GM12878 (cell line): ENCODE data around the gene U2AF2. TPM values are rescaled to one million over a fixed set of nuclear protein-coding genes. Genes with fewer than 3 reads are reported as not detected.

Source experiments
- ATAC-seq: fragments of 200-7000 bp; cut with Tn5 transposase; 3 replicates; pipeline ENCODE4 v1.9.1; 2020; ENCODE audit warnings: mild to moderate bottlenecking, moderate library complexity
- BruUV-seq: library from RNA; stranded (reverse); fragments of 400-500 nt; replicated peaks from 2 replicates; lab custom pipeline; 2021; lab: Mats Ljungman, UMichigan
- CTCF ChIA-PET: fragments of 300-600 bp; sonication (Branson Sonifier 250); formaldehyde crosslinking; extraction: SDS; loops from one replicate; lab custom pipeline; 2021; ENCODE audit warnings: inconsistent platforms; lab: Yijun Ruan, JAX
- POLR2A ChIA-PET: fragments of 350-600 bp; formaldehyde crosslinking; extraction: SDS; loops from one replicate; lab custom pipeline; 2021; ENCODE audit warnings: inconsistent platforms; lab: Charles Lee
- RAD21 ChIA-PET: fragments of 300-600 bp; sonication (Branson Sonifier 250); formaldehyde crosslinking; loops from one replicate; lab custom pipeline; 2023; ENCODE audit warnings: antibody characterized with exemption; ENCODE audit not compliant: unreplicated experiment; lab: Charles Lee
- SMC1A ChIA-PET: fragments of 300-600 bp; sonication (Branson Sonifier 250); formaldehyde crosslinking; loops from one replicate; lab custom pipeline; 2023; ENCODE audit not compliant: unreplicated experiment, uncharacterized antibody; lab: Charles Lee
- DNase-seq: peaks from one replicate; pipeline ENCODE4 v3.0.0-alpha.2; 2011; ENCODE audit warnings: low read depth, low spot score
- FAIRE-seq: peaks from 3 replicates; lab custom pipeline; 2011; peaks lifted over from hg19 to GRCh38; lab: Jason Lieb, UNC
- H2AFZ ChIP-seq: 2 replicates; pipeline ENCODE4 v1.6.0; 2011; ENCODE audit warnings: low read depth, low read length, control low read depth; ENCODE audit not compliant: control insufficient read depth
- H3K27ac ChIP-seq: 2 replicates; pipeline ENCODE4 v1.5.1; 2011; ENCODE audit warnings: control low read depth; ENCODE audit not compliant: control insufficient read depth, insufficient read depth
- H3K27me3 ChIP-seq, 2 experiments: replicated peaks in 1 of 2; 2 replicates each; pipeline versions ENCODE4 v1.6.0 to v1.6.1; 2011; ENCODE audit warnings: low read length in 1 of 2; ENCODE audit not compliant: control insufficient read depth in 2 of 2, insufficient read depth in 2 of 2
- H3K36me3 ChIP-seq, 2 experiments: 2 replicates each; pipeline ENCODE4 v1.5.1; 2011; ENCODE audit warnings: low read length in 1 of 2; ENCODE audit not compliant: control insufficient read depth in 2 of 2, insufficient read depth in 2 of 2
- H3K4me1 ChIP-seq: 2 replicates; pipeline ENCODE4 v1.6.1; 2011; ENCODE audit warnings: mild to moderate bottlenecking, low read length, moderate library complexity, mixed read lengths; ENCODE audit not compliant: control insufficient read depth, insufficient read depth
- H3K4me2 ChIP-seq: 2 replicates; pipeline ENCODE4 v1.6.0; 2011; ENCODE audit warnings: control low read depth; ENCODE audit not compliant: control insufficient read depth, insufficient read depth
- H3K4me3 ChIP-seq: fragments of 200-600 bp; sonication (generic); 2 replicates; pipeline ENCODE4 v1.5.1; 2016
- H3K79me2 ChIP-seq: 2 replicates; pipeline ENCODE4 v1.6.0; 2011; ENCODE audit warnings: low read length; ENCODE audit not compliant: control insufficient read depth, insufficient read depth
- H3K9ac ChIP-seq: 2 replicates; pipeline ENCODE4 v1.8.0; 2011; ENCODE audit warnings: low read length, control low read depth, mixed read lengths; ENCODE audit not compliant: control insufficient read depth, insufficient read depth
- H3K9me3 ChIP-seq: replicated peaks from 3 replicates; pipeline ENCODE4 v1.5.1; 2011; ENCODE audit warnings: mild to moderate bottlenecking, low read length; ENCODE audit not compliant: control insufficient read depth, insufficient read depth
- H4K20me1 ChIP-seq: 2 replicates; pipeline ENCODE4 v1.6.0; 2011; ENCODE audit not compliant: control insufficient read depth, insufficient read depth
- FOXM1 ChIP-seq: IDR thresholded peaks from 2 replicates; pipeline ENCODE4 v1.6.1; 2012; ENCODE audit warnings: low read depth, mild to moderate bottlenecking, inconsistent platforms, low read length, moderate library complexity
- GATAD2B ChIP-seq: fragments of 450-650 bp; conservative IDR thresholded peaks from 2 replicates; pipeline ENCODE4 v1.6.1; 2017; ENCODE audit warnings: low read depth, mild to moderate bottlenecking, moderate library complexity
- MTA3 ChIP-seq: IDR thresholded peaks from 2 replicates; pipeline ENCODE4 v1.6.1; 2012; ENCODE audit warnings: low read length, inconsistent platforms, borderline replicate concordance
- RAD21 ChIP-seq: IDR thresholded peaks from 2 replicates; pipeline ENCODE4 v1.6.1; 2011; ENCODE audit warnings: mild to moderate bottlenecking, low read depth, low read length, moderate library complexity; ENCODE audit not compliant: insufficient read depth
- SMC3 ChIP-seq: IDR thresholded peaks from 2 replicates; pipeline ENCODE4 v1.6.1; 2011; ENCODE audit warnings: low read length, improper control_type of control experiment, borderline replicate concordance
- SP1 ChIP-seq: IDR thresholded peaks from one replicate; pipeline ENCODE4 v1.6.1; 2011; ENCODE audit warnings: low read depth, low read length
- ZNF24 ChIP-seq: fragments of 450-650 bp; IDR thresholded peaks from 2 replicates; pipeline ENCODE4 v1.6.1; 2017; ENCODE audit warnings: antibody characterized with exemption, mild to moderate bottlenecking
- ZNF274 ChIP-seq: IDR thresholded peaks from one replicate; pipeline ENCODE4 v1.8.0; 2011; ENCODE audit not compliant: insufficient read length, insufficient read depth
- WGBS: methylation state at CpG from one replicate; pipeline ENCODE4 v1.1.6; 2016; ENCODE audit warnings: low lambda C conversion rate; ENCODE audit not compliant: insufficient replicate concordance, insufficient coverage; ENCODE audit errors: missing lambda C conversion rate; 5-methylcytosine and 5-hydroxymethylcytosine counted together
- in situ Hi-C: fragments of 300-500 bp; cut with MboI; formaldehyde crosslinking; loops from 9 replicates; pipeline ENCODE4 v1.14.3; 2018; ENCODE audit warnings: mixed read lengths
- intact Hi-C: fragments of 100-400 bp; cut with micrococcal nuclease; formaldehyde crosslinking; loops from one replicate; pipeline ENCODE4 v1.14.2; 2022; ENCODE audit not compliant: unreplicated experiment
- polyA plus RNA-seq, 11 experiments: library from polyadenylated mRNA; depleted of rRNA in 4 of 11; unstranded in 6 of 11; stranded (reverse) in 5 of 11; fragments of >200 nt; fragmentation: Nextera tagmentation in 4 of 11; fragmentation: Illumina TruSeq in 1 of 11; extraction: Ambion mirVana in 4 of 11; extraction: Trizol in 1 of 11; gene quantifications; 1 replicate in 1 of 11; 2 replicates in 10 of 11; pipeline versions ENCODE4 v1.2.1 to v1.2.3, GENCODE V29; 2011 to 2016; ENCODE audit warnings: inconsistent platforms in 2 of 11, missing spikeins in 2 of 11, low read depth in 1 of 11
- total RNA-seq, 4 experiments: library from RNA; depleted of rRNA in 3 of 4; stranded (reverse); fragments of >200 nt in 3 of 4; fragmentation: Illumina TruSeq in 1 of 4; extraction: Trizol in 1 of 4; gene quantifications; 2 replicates each; pipeline versions ENCODE4 v1.2.1 to v1.2.3, GENCODE V29; 2013 to 2021
- TF ChIP-seq, protein P1 (sequence below): fragments of 450-650 bp; IDR thresholded peaks from 2 replicates; pipeline ENCODE4 v1.6.1; 2017; ENCODE audit warnings: antibody characterized with exemption, mild to moderate bottlenecking, moderate library complexity
- TF ChIP-seq, protein P2 (sequence below): fragments of 450-650 bp; conservative IDR thresholded peaks from 2 replicates; pipeline ENCODE4 v1.6.1; 2017; ENCODE audit warnings: mild to moderate bottlenecking, moderate library complexity
- TF ChIP-seq, protein P3 (sequence below), 3 experiments: IDR thresholded peaks in 2 of 3; conservative IDR thresholded peaks in 1 of 3; 2 replicates each; pipeline ENCODE4 v1.5.1; 2011; ENCODE audit warnings: low read depth in 3 of 3, low read length in 3 of 3, mild to moderate bottlenecking in 3 of 3, control low read depth in 2 of 3, moderate library complexity in 2 of 3, inconsistent platforms in 1 of 3, mixed read lengths in 1 of 3; ENCODE audit not compliant: control insufficient read depth in 2 of 3, insufficient read depth in 1 of 3; ENCODE audit errors: extremely low read depth in 1 of 3
- TF ChIP-seq, protein P4 (sequence below): fragments of 150-350 bp; IDR thresholded peaks from 2 replicates; pipeline ENCODE4 v1.6.1; 2014; ENCODE audit warnings: mild to moderate bottlenecking, low read depth, low read length
- TF ChIP-seq, protein P5 (sequence below): fragments of 450-650 bp; IDR thresholded peaks from 2 replicates; pipeline ENCODE4 v1.6.1; 2016; ENCODE audit warnings: mild to moderate bottlenecking

The U2AF2 gene
- total and polyA plus RNA-seq, 10 of the 15 experiments (the other 5 are each of a cell fraction or from before 2014, with no cell fraction given), result 3.0 to 338 (median 130) TPM

DNA sequence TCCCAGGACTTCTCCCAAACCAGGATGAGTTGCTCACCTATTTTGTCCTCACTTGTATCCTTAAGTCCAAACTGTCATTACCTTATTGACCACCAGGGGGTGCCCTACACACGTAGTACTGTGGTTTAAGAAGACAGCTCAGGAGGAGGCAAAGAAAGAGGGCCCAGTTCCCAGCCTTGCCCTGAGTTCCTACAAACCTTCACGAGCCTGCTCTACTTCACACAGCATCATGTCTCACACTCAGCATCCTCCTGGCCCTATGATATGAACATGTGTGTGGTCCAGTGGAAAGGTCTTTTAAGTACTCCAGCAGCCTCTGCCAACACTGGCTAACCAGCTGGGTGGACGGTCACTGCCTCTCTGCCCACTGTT lies 22.4 kb upstream of the U2AF2 start:
- H3K9ac ChIP-seq, result no peak overlapping the region
- no peak overlapping the region for H3K27ac ChIP-seq
- ChIA-PET CTCF (interaction anchor here (0.6 to 7.7 kb wide), 47 partner anchors 8 to 716 kb away, joined by 3 to 85 read pairs (median 5); partner anchors contain the start of genes CCDC106, FIZ1, ISOC2 and U2AF2), SMC1A (interaction anchor here (0.7 to 3.5 kb wide), 20 partner anchors 10 to 717 kb away, joined by 3 to 31 read pairs (median 5); partner anchors contain the start of genes CCDC106, FIZ1, U2AF2 and ZNF524), RAD21 (interaction anchor here (0.5 to 4.9 kb wide), 32 partner anchors 7 to 1534 kb away, joined by 3 to 36 read pairs (median 8); partner anchors contain the start of genes CCDC106, U2AF2, ZNF579 and ZNF581), POLR2A (interaction anchor here (0.7 to 2.6 kb wide), 12 partner anchors 10 to 123 kb away, joined by 3 to 20 read pairs (median 6); partner anchors contain the start of genes CCDC106, FIZ1, ZNF581 and ZNF865)
- no peak overlapping the region for H3K4me2 ChIP-seq
- WGBS, result 33% methylated on average over 3 of the region's 3 CpGs
- in situ Hi-C loops (loop anchor here (5.0 kb wide), 1 partner anchor 115 kb away; no protein-coding TSS in a partner anchor), intact Hi-C loops (loop anchor here (2.0 to 10.0 kb wide), 4 partner anchors 165 to 700 kb away; no protein-coding TSS in a partner anchor)
- no peak overlapping the region for H3K4me3 ChIP-seq
- H3K4me1 ChIP-seq, result peaks cover 19% of the 10 kb centered on the region
- peak overlapping the region; percentile 65 for H2AFZ ChIP-seq
- FAIRE-seq (peak; percentile 89), ATAC-seq (peak; percentile 75), DNase-seq (peak; percentile 75)
- H3K9me3 ChIP-seq, result no peaks in the 10 kb centered on the region
- H3K36me3 ChIP-seq, result no peaks in the 10 kb centered on the region
- H3K79me2 ChIP-seq, result peaks cover 25% of the 10 kb centered on the region
- BruUV-seq, result no TSS peak
- H4K20me1 ChIP-seq, result no peaks in the 10 kb centered on the region
- no peaks in the 10 kb centered on the region for H3K27me3 ChIP-seq
- TF ChIP-seq SP1 (no peak), RAD21 (peak; percentile 91), MTA3 (no peak), FOXM1 (no peak), GATAD2B (no peak), ZNF274 (no peak), ZNF24 (no peak), SMC3 (peak; percentile 73)
- TF ChIP-seq, protein P1, sequence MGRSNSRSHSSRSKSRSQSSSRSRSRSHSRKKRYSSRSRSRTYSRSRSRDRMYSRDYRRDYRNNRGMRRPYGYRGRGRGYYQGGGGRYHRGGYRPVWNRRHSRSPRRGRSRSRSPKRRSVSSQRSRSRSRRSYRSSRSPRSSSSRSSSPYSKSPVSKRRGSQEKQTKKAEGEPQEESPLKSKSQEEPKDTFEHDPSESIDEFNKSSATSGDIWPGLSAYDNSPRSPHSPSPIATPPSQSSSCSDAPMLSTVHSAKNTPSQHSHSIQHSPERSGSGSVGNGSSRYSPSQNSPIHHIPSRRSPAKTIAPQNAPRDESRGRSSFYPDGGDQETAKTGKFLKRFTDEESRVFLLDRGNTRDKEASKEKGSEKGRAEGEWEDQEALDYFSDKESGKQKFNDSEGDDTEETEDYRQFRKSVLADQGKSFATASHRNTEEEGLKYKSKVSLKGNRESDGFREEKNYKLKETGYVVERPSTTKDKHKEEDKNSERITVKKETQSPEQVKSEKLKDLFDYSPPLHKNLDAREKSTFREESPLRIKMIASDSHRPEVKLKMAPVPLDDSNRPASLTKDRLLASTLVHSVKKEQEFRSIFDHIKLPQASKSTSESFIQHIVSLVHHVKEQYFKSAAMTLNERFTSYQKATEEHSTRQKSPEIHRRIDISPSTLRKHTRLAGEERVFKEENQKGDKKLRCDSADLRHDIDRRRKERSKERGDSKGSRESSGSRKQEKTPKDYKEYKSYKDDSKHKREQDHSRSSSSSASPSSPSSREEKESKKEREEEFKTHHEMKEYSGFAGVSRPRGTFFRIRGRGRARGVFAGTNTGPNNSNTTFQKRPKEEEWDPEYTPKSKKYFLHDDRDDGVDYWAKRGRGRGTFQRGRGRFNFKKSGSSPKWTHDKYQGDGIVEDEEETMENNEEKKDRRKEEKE, result no peak
- TF ChIP-seq, protein P2, sequence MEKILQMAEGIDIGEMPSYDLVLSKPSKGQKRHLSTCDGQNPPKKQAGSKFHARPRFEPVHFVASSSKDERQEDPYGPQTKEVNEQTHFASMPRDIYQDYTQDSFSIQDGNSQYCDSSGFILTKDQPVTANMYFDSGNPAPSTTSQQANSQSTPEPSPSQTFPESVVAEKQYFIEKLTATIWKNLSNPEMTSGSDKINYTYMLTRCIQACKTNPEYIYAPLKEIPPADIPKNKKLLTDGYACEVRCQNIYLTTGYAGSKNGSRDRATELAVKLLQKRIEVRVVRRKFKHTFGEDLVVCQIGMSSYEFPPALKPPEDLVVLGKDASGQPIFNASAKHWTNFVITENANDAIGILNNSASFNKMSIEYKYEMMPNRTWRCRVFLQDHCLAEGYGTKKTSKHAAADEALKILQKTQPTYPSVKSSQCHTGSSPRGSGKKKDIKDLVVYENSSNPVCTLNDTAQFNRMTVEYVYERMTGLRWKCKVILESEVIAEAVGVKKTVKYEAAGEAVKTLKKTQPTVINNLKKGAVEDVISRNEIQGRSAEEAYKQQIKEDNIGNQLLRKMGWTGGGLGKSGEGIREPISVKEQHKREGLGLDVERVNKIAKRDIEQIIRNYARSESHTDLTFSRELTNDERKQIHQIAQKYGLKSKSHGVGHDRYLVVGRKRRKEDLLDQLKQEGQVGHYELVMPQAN, result no peak
- TF ChIP-seq, protein P3, sequence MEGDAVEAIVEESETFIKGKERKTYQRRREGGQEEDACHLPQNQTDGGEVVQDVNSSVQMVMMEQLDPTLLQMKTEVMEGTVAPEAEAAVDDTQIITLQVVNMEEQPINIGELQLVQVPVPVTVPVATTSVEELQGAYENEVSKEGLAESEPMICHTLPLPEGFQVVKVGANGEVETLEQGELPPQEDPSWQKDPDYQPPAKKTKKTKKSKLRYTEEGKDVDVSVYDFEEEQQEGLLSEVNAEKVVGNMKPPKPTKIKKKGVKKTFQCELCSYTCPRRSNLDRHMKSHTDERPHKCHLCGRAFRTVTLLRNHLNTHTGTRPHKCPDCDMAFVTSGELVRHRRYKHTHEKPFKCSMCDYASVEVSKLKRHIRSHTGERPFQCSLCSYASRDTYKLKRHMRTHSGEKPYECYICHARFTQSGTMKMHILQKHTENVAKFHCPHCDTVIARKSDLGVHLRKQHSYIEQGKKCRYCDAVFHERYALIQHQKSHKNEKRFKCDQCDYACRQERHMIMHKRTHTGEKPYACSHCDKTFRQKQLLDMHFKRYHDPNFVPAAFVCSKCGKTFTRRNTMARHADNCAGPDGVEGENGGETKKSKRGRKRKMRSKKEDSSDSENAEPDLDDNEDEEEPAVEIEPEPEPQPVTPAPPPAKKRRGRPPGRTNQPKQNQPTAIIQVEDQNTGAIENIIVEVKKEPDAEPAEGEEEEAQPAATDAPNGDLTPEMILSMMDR (IDR thresholded peaks at IDR 0.05 in 2 of 3, conservative IDR thresholded peaks at IDR 0.05 in 1 of 3; ENCODE audit: control insufficient read depth in 2 of 3, extremely low read depth in 1 of 3, insufficient read depth in 1 of 3, low read depth in 3 of 3, low read length in 3 of 3), result peak; percentile 75 to 85 (median 76)
- TF ChIP-seq, protein P4, sequence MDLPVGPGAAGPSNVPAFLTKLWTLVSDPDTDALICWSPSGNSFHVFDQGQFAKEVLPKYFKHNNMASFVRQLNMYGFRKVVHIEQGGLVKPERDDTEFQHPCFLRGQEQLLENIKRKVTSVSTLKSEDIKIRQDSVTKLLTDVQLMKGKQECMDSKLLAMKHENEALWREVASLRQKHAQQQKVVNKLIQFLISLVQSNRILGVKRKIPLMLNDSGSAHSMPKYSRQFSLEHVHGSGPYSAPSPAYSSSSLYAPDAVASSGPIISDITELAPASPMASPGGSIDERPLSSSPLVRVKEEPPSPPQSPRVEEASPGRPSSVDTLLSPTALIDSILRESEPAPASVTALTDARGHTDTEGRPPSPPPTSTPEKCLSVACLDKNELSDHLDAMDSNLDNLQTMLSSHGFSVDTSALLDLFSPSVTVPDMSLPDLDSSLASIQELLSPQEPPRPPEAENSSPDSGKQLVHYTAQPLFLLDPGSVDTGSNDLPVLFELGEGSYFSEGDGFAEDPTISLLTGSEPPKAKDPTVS, result no peak
- TF ChIP-seq, protein P5, sequence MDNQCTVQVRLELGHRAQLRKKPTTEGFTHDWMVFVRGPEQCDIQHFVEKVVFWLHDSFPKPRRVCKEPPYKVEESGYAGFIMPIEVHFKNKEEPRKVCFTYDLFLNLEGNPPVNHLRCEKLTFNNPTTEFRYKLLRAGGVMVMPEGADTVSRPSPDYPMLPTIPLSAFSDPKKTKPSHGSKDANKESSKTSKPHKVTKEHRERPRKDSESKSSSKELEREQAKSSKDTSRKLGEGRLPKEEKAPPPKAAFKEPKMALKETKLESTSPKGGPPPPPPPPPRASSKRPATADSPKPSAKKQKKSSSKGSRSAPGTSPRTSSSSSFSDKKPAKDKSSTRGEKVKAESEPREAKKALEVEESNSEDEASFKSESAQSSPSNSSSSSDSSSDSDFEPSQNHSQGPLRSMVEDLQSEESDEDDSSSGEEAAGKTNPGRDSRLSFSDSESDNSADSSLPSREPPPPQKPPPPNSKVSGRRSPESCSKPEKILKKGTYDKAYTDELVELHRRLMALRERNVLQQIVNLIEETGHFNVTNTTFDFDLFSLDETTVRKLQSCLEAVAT, result no peak
